CD4-positive, alpha-beta T cell (primary cell): ENCODE results near the gene SNTG2. TPM values are rescaled to one million over a fixed set of nuclear protein-coding genes. Genes with fewer than 3 reads are reported as not detected.

Experiments used
- ATAC-seq: fragments of 200-7000 bp; cut with Tn5 transposase; one replicate; pipeline ENCODE4 v1.10.0; 2022; ENCODE audit warnings: mild to moderate bottlenecking; ENCODE audit not compliant: poor library complexity
- CTCF ChIA-PET: fragments of 350-600 bp; sonication (Branson Sonifier 250); formaldehyde crosslinking; loops from one replicate; lab custom pipeline; 2021; ENCODE audit warnings: antibody characterized with exemption, inconsistent platforms; lab: Charles Lee
- POLR2A ChIA-PET: fragments of 350-600 bp; sonication (Branson Sonifier 250); formaldehyde crosslinking; loops from one replicate; lab custom pipeline; 2021; ENCODE audit warnings: antibody characterized with exemption, inconsistent platforms; lab: Charles Lee
- DNase-seq, 14 experiments: peaks; one replicate each; pipeline ENCODE4 v3.0.0-alpha.2; 2013 to 2020; ENCODE audit warnings: mixed read lengths in 2 of 14
- H3K27ac ChIP-seq, 2 donors: one replicate each; pipeline versions ENCODE4 v1.5.1 to v1.7.0; 2013; ENCODE audit warnings: low read length in 2 of 2, low read depth in 1 of 2, mild to moderate bottlenecking in 1 of 2
- H3K27me3 ChIP-seq, 2 experiments: 1 replicate in 1 of 2; 2 replicates in 1 of 2; pipeline versions ENCODE4 v1.6.1 to v1.7.0; 2013; ENCODE audit warnings: low read length in 2 of 2, control low read depth in 1 of 2, mild to moderate bottlenecking in 1 of 2, moderate library complexity in 1 of 2; ENCODE audit not compliant: insufficient read depth in 2 of 2, control insufficient read depth in 1 of 2
- H3K36me3 ChIP-seq: one replicate; pipeline ENCODE4 v1.6.1; 2013; ENCODE audit warnings: low read length, control low read depth; ENCODE audit not compliant: insufficient read depth
- H3K4me1 ChIP-seq: one replicate; pipeline ENCODE4 v1.6.1; 2013; ENCODE audit warnings: low read length, control low read depth; ENCODE audit not compliant: insufficient read depth
- H3K4me3 ChIP-seq: one replicate; pipeline ENCODE4 v1.5.1; 2013; ENCODE audit warnings: mild to moderate bottlenecking, low read length, moderate library complexity
- H3K9me3 ChIP-seq, 2 experiments: 1 replicate in 1 of 2; 2 replicates in 1 of 2; pipeline versions ENCODE4 v1.6.1 to v1.7.0; 2013; ENCODE audit warnings: low read length in 2 of 2, mild to moderate bottlenecking in 2 of 2, control low read depth in 1 of 2, moderate library complexity in 1 of 2; ENCODE audit not compliant: control insufficient read depth in 1 of 2, insufficient read depth in 1 of 2
- H3K27ac Mint-ChIP-seq: one replicate; pipeline ENCODE4 v1.8.0; 2020; ENCODE audit warnings: mixed read lengths
- H3K27me3 Mint-ChIP-seq: one replicate; pipeline ENCODE4 v1.8.0; 2021; ENCODE audit warnings: mixed read lengths
- H3K36me3 Mint-ChIP-seq: one replicate; pipeline ENCODE4 v1.8.0; 2021; ENCODE audit warnings: low read depth, mixed read lengths
- H3K4me1 Mint-ChIP-seq: one replicate; pipeline ENCODE4 v1.8.0; 2021; ENCODE audit warnings: low read depth, mixed read lengths
- H3K4me3 Mint-ChIP-seq: one replicate; pipeline ENCODE4 v1.8.0; 2020; ENCODE audit warnings: mild to moderate bottlenecking, mixed read lengths
- H3K9me3 Mint-ChIP-seq: one replicate; pipeline ENCODE4 v1.8.0; 2020; ENCODE audit warnings: mixed read lengths
- intact Hi-C, 2 experiments: fragments of 100-400 bp; cut with DNase I in 1 of 2; cut with micrococcal nuclease in 1 of 2; formaldehyde crosslinking; loops; one replicate each; pipeline versions ENCODE4 v1.15.1 to v1.9.0; 2023 to 2025; cut with DNase I, micrococcal nuclease
- total RNA-seq, 174 experiments: library from RNA in 2 of 174; stranded (reverse) in 2 of 174; gene quantifications; one replicate each; pipeline ENCODE4 v1.2.3 and lab custom pipeline; 2021 to 2026
- TF ChIP-seq, protein P1 (sequence below): fragments of 200-600 bp; IDR thresholded peaks from one replicate; pipeline ENCODE4 v1.8.0; 2022; ENCODE audit warnings: antibody characterized with exemption, mild to moderate bottlenecking

SNTG2 gene
- total RNA-seq, 2 experiments from 2014 or later: 1.1 to 1.5 TPM

DNA sequence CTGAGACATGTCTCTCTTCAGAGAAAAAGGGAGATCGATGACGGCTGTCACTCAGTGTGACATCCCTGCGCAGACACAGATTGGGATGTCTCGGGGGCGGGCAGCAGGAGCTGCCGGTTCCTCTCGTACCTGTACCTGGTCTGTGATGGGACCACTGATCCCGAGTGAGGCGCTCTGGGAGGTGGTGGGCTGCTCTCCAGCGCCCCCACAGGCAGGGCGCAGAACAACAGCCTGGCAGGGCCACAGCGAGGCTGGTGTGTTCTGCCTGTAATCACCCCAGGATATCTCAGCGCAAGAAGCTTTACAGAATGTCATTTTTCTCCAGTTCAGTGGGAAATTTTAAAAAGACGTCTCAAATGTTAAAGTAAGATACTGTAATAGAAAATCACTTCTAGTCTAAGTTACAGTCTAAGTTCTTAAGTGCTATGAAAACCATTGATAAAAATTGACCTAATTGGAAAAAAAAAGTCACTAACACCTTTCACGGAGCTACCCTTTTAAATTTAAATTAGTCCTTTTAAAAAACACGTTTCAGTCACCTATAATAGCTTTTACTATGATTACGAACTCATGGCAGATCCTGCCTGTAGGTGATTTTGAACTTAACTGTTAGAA lies 189.8 kb downstream of the SNTG2 start:
- no peaks in the 10 kb centered on the region for H3K36me3 Mint-ChIP-seq
- H3K4me1 ChIP-seq: no peaks in the 10 kb centered on the region

DNA sequence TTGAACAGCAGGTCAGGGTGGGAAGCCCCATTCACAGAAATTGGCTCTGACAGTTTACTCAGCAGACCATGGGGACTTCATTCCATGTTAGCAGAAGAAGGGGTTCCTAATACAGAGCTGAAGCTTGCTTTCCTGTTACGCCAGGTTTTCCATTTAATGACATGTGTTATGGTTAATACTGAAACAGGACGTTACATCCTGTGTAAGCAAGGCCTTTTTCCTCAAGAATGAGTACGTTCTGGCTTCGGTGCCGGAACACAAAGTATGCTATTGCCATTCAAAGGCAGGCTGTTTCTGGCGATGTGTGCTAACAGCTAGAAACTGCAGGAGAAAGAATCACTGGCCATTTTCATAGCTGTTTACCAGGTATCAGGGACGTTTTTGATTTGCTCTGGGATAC lies 190.4 kb downstream of the SNTG2 start:
- CTCF ChIA-PET: interaction anchor here (1.3 kb wide), 1 partner anchor 12 kb away, joined by 3 read pairs; no protein-coding TSS in a partner anchor
- Mint-ChIP-seq H3K36me3 (no peaks in the 10 kb centered on the region), H3K9me3 (no peaks in the 10 kb centered on the region), H3K27me3 (peaks cover 9% of the 10 kb centered on the region), H3K4me1 (peaks cover 17% of the 10 kb centered on the region), H3K27ac (no peak overlapping the region), H3K4me3 (no peak overlapping the region)
- intact Hi-C loops: no loop called here
- POLR2A ChIA-PET: interaction anchor here (0.7 kb wide), 1 partner anchor 591 kb away, joined by 3 read pairs; no protein-coding TSS in a partner anchor
- Histone ChIP-seq H3K27ac (no peak overlapping the region), H3K4me1 (no peaks in the 10 kb centered on the region), H3K36me3 (no peaks in the 10 kb centered on the region), H3K9me3 (peaks cover 0 to 6% of the 10 kb centered on the region in 2 experiments), H3K4me3 (no peak overlapping the region), H3K27me3 (no peaks in the 10 kb centered on the region)
- DNase-seq (no peak), ATAC-seq (no peak)
- TF ChIP-seq, protein P1, sequence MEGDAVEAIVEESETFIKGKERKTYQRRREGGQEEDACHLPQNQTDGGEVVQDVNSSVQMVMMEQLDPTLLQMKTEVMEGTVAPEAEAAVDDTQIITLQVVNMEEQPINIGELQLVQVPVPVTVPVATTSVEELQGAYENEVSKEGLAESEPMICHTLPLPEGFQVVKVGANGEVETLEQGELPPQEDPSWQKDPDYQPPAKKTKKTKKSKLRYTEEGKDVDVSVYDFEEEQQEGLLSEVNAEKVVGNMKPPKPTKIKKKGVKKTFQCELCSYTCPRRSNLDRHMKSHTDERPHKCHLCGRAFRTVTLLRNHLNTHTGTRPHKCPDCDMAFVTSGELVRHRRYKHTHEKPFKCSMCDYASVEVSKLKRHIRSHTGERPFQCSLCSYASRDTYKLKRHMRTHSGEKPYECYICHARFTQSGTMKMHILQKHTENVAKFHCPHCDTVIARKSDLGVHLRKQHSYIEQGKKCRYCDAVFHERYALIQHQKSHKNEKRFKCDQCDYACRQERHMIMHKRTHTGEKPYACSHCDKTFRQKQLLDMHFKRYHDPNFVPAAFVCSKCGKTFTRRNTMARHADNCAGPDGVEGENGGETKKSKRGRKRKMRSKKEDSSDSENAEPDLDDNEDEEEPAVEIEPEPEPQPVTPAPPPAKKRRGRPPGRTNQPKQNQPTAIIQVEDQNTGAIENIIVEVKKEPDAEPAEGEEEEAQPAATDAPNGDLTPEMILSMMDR: no peak

More for the DNA sequence above, 189.8 kb downstream of the SNTG2 start:
- Histone ChIP-seq H3K27ac (no peak overlapping the region), H3K9me3 (peaks cover 0 to 6% of the 10 kb centered on the region in 2 experiments), H3K36me3 (no peaks in the 10 kb centered on the region), H3K4me3 (no peak overlapping the region), H3K27me3 (no peaks in the 10 kb centered on the region)
- no peak overlapping the region for H3K27ac Mint-ChIP-seq
- ChIA-PET POLR2A (interaction anchor here (0.7 kb wide), 1 partner anchor 592 kb away, joined by 3 read pairs; no protein-coding TSS in a partner anchor), CTCF (interaction anchor here (1.3 kb wide), 1 partner anchor 12 kb away, joined by 3 read pairs; no protein-coding TSS in a partner anchor)
- H3K9me3 Mint-ChIP-seq: no peaks in the 10 kb centered on the region
- H3K4me3 Mint-ChIP-seq: no peak overlapping the region
- peaks cover 9% of the 10 kb centered on the region for H3K27me3 Mint-ChIP-seq
- ATAC-seq (peak; percentile 76), DNase-seq (peak in 12 of 14 experiments; percentile 14 to 65 (median 40))
- intact Hi-C loops: no loop called here
- TF ChIP-seq, protein P1: peak; percentile 97
- H3K4me1 Mint-ChIP-seq: peaks cover 18% of the 10 kb centered on the region

DNA sequence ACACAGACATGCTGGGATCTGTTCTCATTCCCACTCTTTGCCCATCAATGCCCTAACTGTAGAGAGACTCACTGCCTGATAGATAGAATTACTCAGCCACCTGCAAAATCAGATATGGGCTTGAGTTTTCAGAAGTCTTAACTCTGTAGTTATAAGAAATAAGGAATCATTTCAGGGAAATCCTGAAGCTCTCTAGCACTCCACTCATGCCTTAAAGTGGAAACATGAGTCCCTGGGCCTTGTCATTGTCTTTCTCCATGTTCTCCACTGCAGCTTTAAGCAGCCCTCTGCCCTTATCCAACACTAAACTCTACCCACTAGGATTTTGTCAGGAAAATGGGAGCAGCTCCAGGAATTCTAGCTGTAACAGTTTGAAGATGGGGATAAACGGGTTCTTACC lies 192.5 kb downstream of the SNTG2 start:
- CTCF ChIA-PET: no interaction called here
- TF ChIP-seq, protein P1: no peak
- POLR2A ChIA-PET: no interaction called here
- H3K4me3 Mint-ChIP-seq: no peak overlapping the region
- intact Hi-C loops: no loop called here
- DNase-seq (no peak), ATAC-seq (no peak)
- peaks cover 0 to 6% of the 10 kb centered on the region in 2 experiments for H3K9me3 ChIP-seq
- no peaks in the 10 kb centered on the region for H3K36me3 Mint-ChIP-seq
- peaks cover 4% of the 10 kb centered on the region for H3K4me1 Mint-ChIP-seq
- H3K27ac ChIP-seq: no peak overlapping the region
- H3K4me3 ChIP-seq: no peak overlapping the region
- H3K27ac Mint-ChIP-seq: no peak overlapping the region
- H3K27me3 ChIP-seq: no peaks in the 10 kb centered on the region
- H3K36me3 ChIP-seq: no peaks in the 10 kb centered on the region
- no peaks in the 10 kb centered on the region for H3K9me3 Mint-ChIP-seq
- peaks cover 9% of the 10 kb centered on the region for H3K27me3 Mint-ChIP-seq
- no peaks in the 10 kb centered on the region for H3K4me1 ChIP-seq
